LNCaP clone FGC (cell line): ENCODE results near the gene MME.

ENCODE experiments used
- DNase-seq: peaks from one replicate; pipeline ENCODE4 v3.0.0-alpha.2; 2011; ENCODE audit warnings: low read depth
- H3K4me3 ChIP-seq: 2 replicates; pipeline ENCODE4 v1.5.1; 2011; ENCODE audit warnings: mild to moderate bottlenecking, low read depth, low read length, control low read depth
- TF ChIP-seq, protein P1 (sequence below): IDR thresholded peaks from 2 replicates; pipeline ENCODE4 v1.5.1; 2012; ENCODE audit warnings: mild to moderate bottlenecking; ENCODE audit not compliant: control insufficient read depth, insufficient read depth; ENCODE audit errors: extremely low read depth

MME gene

DNA sequence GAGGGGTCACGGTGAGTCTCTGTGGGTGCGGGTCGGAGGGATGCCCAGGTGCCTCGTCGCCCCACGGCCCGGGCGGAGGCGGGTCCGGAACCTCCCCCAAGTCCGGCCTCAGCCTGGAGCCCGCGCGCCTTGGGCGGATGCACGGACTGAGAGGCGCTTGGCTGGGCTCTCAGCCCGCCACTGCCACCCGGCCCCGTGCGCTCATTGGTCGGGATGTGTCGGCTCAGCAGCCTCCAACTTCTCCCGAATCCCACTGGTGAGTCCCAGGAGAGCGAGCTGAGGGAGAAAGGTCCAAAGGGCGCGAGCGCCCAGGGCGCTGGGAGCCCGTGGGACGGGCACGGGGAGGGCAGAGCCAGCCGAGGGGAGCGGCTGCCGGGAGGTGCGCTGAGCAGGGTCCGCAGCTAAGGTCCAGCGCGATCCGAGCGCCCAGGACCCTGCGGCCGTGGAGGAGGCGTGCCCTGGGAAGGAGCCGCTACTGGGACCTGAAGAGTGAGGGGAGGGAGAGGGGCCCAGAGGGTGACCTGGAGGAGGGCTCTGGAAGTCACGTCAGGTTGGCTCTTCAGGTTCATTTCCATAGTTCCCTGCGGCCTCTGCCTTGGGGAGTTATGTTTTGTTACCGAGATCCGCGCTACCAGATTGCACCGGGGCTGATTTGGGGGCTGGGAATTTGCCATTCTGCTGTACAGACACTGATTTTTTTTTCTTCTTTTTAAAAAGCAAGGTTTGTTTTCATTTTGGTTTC lies at the start of gene MME:
MME (plus strand) TSS at position 574 of the 742 bp plus-strand sequence. CDS start 3,849 bp downstream, outside the sequence.
- H3K4me3 ChIP-seq, result peak within 1 kb of the TSS; percentile 63
- TF ChIP-seq, protein P1, sequence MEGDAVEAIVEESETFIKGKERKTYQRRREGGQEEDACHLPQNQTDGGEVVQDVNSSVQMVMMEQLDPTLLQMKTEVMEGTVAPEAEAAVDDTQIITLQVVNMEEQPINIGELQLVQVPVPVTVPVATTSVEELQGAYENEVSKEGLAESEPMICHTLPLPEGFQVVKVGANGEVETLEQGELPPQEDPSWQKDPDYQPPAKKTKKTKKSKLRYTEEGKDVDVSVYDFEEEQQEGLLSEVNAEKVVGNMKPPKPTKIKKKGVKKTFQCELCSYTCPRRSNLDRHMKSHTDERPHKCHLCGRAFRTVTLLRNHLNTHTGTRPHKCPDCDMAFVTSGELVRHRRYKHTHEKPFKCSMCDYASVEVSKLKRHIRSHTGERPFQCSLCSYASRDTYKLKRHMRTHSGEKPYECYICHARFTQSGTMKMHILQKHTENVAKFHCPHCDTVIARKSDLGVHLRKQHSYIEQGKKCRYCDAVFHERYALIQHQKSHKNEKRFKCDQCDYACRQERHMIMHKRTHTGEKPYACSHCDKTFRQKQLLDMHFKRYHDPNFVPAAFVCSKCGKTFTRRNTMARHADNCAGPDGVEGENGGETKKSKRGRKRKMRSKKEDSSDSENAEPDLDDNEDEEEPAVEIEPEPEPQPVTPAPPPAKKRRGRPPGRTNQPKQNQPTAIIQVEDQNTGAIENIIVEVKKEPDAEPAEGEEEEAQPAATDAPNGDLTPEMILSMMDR, result no peak
- DNase-seq, result peak; percentile 75

GRCh38 chr3:155031186-155031585 lies 48.9 kb upstream of the MME start:
- no peak for DNase-seq
- TF ChIP-seq, protein P1, result no peak
- no peak overlapping the region for H3K4me3 ChIP-seq

DNA sequence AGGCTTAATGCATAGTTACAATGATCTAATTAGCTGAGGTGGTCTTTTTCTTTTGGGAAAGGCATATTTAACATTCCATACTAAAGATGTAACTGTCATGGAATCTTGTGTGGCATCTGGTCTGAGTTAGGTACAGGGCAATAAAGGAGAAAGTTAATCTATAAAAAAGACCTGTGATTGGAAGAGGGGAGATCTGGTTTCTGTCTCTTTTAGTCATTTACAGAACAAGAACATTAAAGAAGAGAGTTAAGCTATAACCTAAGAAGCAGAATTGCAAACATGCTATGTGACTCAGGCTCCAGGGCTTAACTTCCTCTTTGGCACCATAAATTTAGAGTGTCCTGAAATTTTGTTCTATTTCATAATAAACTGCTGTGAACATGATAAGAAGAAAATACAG lies 47.2 kb upstream of the MME start:
- DNase-seq, result no peak
- H3K4me3 ChIP-seq, result no peak overlapping the region
- TF ChIP-seq, protein P1, result no peak

- TF ChIP-seq, protein P1, result no peak
- H3K4me3 ChIP-seq, result no peak overlapping the region
- no peak for DNase-seq
Measured at GRCh38 chr3:155034786-155035185, 45.3 kb upstream of the MME start.

DNA sequence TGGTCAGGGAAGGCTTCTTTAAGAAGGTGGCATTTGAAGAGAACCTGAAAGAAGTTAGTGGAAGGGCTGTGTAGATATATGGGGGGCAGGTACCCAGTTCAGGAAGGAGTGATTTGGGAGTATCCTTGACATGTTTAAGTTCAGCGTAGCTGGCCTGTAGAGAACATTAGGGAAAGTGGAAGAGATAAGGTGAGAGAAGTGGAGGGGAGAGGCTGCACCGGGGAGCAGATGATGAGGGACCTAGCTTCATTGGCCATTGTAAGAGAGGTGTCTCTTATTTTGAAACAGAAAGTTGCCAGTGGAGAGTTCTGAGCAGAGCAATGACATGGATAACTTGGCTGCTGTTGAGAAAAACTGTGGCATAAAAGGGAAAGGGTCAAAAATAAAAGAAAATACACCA lies 44.6 kb upstream of the MME start:
- TF ChIP-seq, protein P1, result no peak
- no peak for DNase-seq
- no peak overlapping the region for H3K4me3 ChIP-seq

- DNase-seq, result no peak
- H3K4me3 ChIP-seq, result no peak overlapping the region
- TF ChIP-seq, protein P1, result no peak
Measured at GRCh38 chr3:155037508-155038202, 42.5 kb upstream of the MME start.
